K562 (cell line): ENCODE results near the gene EPB41L4B. TPM values are rescaled to one million over a fixed set of nuclear protein-coding genes. Genes with fewer than 3 reads are reported as not detected.

Source experiments
- ETV1 ChIP-seq: fragments of 450-650 bp; conservative IDR thresholded peaks from 2 replicates; pipeline ENCODE4 v1.6.1; 2016; ENCODE audit warnings: missing genetic modification characterization, control low read depth, low read depth, missing compliant biosample characterization
- HMGN3 ChIP-seq: IDR thresholded peaks from 2 replicates; pipeline ENCODE4 v1.6.1; 2011; ENCODE audit warnings: borderline replicate concordance, low read depth, mild to moderate bottlenecking, mixed read lengths, low read length; ENCODE audit not compliant: insufficient read length; ENCODE audit errors: extremely low read depth
- SMARCA5 ChIP-seq: fragments of 450-650 bp; IDR thresholded peaks from 2 replicates; pipeline ENCODE4 v1.6.1; 2016
- ZBTB7A ChIP-seq: IDR thresholded peaks from 2 replicates; pipeline ENCODE4 v1.6.1; 2011; ENCODE audit warnings: low read depth, mild to moderate bottlenecking, low read length, moderate library complexity, borderline replicate concordance; ENCODE audit not compliant: control insufficient read depth
- ZNF584 ChIP-seq: fragments of 200-800 bp; sonication (Bioruptor generic); IDR thresholded peaks from 2 replicates; pipeline ENCODE4 v1.6.1; 2016; ENCODE audit warnings: low read depth, mild to moderate bottlenecking, missing genetic modification characterization, missing compliant biosample characterization
- ZNF589 ChIP-seq: fragments of 200-800 bp; sonication (Bioruptor generic); IDR thresholded peaks from 2 replicates; pipeline ENCODE4 v1.6.1; 2016; ENCODE audit warnings: low read depth, missing genetic modification characterization, missing compliant biosample characterization
- polyA plus RNA-seq, 8 experiments: library from polyadenylated mRNA; depleted of rRNA in 4 of 8; stranded (reverse) in 5 of 8; unstranded in 3 of 8; fragments of >200 nt; fragmentation: Nextera tagmentation in 2 of 8; fragmentation: Illumina TruSeq in 1 of 8; extraction: Ambion mirVana in 2 of 8; extraction: Trizol in 1 of 8; gene quantifications; 2 replicates each; pipeline versions ENCODE4 v1.2.1 to v1.2.3, GENCODE V29; 2011 to 2014; ENCODE audit warnings: inconsistent platforms in 1 of 8, missing spikeins in 1 of 8
- total RNA-seq, 7 experiments: library from RNA; depleted of rRNA in 6 of 7; stranded (reverse); fragments of >200 nt in 6 of 7; fragmentation: Illumina TruSeq in 2 of 7; extraction: Trizol in 2 of 7; gene quantifications; 2 replicates each; pipeline versions ENCODE4 v1.2.1 to v1.2.3, GENCODE V29; 2011 to 2021; ENCODE audit warnings: low replicate concordance in 1 of 7
- TF ChIP-seq, protein P1 (sequence below): conservative IDR thresholded peaks from 2 replicates; pipeline ENCODE4 v1.6.1; 2011; ENCODE audit warnings: low read depth, mild to moderate bottlenecking, low read length; ENCODE audit not compliant: control insufficient read depth
- TF ChIP-seq, protein P2 (sequence below): fragments of 250-450 bp; sonication (Bioruptor Pico); IDR thresholded peaks from 2 replicates; pipeline ENCODE4 v1.4.0; 2020; ENCODE audit warnings: mild to moderate bottlenecking, moderate library complexity
- TF ChIP-seq, protein P3 (sequence below): fragments of 200-600 bp; sonication (generic); IDR thresholded peaks from one replicate; pipeline ENCODE4 v1.6.1; 2012; ENCODE audit warnings: mild to moderate bottlenecking, low read depth, low read length, inconsistent platforms

The EPB41L4B gene
- total and polyA plus RNA-seq, 9 of the 15 experiments (the other 6 are each of a cell fraction or from before 2014, with no cell fraction given) = 0.09 to 0.38 (median 0.21) TPM

DNA sequence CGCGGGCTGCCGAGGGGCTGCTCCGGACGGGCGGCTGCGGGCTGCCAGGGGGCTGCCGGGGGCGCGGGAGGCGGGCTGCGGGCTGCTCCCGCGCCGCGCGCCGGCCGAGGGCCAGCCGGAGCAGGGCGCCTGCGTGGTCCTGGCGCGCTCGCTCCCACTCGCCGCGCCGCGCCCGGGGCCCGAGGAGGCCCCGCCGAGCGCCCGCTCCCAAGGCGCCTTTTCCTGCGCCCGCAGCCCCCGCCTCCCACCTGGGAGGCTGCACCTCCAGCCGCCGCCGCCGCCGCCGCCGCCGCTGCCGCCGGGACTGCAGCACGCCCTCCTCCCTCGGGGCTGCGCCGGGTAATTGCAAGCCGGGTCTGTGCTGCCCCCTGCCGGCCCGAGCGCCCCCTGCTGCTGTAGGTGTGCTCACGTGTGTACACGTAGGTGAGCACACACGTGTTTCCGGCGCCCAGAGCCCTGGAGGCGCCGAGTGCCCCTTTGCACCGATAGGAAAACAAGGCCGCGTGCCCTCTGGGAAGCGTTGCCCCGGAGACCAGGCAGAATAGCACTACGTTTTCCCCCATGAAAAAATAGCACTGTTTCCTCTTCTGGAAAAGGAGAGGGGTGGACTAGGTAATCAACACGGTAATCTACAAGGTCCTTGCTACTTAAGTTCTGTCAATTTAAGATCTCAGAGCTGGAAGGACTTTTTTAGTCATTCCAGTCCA lies at the start of gene EPB41L4B (continued):
- TF ChIP-seq, protein P1, sequence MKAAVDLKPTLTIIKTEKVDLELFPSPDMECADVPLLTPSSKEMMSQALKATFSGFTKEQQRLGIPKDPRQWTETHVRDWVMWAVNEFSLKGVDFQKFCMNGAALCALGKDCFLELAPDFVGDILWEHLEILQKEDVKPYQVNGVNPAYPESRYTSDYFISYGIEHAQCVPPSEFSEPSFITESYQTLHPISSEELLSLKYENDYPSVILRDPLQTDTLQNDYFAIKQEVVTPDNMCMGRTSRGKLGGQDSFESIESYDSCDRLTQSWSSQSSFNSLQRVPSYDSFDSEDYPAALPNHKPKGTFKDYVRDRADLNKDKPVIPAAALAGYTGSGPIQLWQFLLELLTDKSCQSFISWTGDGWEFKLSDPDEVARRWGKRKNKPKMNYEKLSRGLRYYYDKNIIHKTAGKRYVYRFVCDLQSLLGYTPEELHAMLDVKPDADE = 0 out of 2 replicates have a peak, but pooled peaks have one; percentile 55
- TF ChIP-seq ZBTB7A = 0 out of 2 replicates have a peak, but pooled peaks have one; percentile 19
- no peak for TF ChIP-seq SMARCA5
- TF ChIP-seq ZNF589 = no peak
- TF ChIP-seq HMGN3 = no peak
- TF ChIP-seq, protein P2, sequence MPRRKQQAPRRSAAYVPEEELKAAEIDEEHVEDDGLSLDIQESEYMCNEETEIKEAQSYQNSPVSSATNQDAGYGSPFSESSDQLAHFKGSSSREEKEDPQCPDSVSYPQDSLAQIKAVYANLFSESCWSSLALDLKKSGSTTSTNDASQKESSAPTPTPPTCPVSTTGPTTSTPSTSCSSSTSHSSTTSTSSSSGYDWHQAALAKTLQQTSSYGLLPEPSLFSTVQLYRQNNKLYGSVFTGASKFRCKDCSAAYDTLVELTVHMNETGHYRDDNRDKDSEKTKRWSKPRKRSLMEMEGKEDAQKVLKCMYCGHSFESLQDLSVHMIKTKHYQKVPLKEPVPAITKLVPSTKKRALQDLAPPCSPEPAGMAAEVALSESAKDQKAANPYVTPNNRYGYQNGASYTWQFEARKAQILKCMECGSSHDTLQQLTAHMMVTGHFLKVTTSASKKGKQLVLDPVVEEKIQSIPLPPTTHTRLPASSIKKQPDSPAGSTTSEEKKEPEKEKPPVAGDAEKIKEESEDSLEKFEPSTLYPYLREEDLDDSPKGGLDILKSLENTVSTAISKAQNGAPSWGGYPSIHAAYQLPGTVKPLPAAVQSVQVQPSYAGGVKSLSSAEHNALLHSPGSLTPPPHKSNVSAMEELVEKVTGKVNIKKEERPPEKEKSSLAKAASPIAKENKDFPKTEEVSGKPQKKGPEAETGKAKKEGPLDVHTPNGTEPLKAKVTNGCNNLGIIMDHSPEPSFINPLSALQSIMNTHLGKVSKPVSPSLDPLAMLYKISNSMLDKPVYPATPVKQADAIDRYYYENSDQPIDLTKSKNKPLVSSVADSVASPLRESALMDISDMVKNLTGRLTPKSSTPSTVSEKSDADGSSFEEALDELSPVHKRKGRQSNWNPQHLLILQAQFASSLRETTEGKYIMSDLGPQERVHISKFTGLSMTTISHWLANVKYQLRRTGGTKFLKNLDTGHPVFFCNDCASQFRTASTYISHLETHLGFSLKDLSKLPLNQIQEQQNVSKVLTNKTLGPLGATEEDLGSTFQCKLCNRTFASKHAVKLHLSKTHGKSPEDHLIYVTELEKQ (CRISPR knock-in tag) = no peak
- peak; percentile 34; the same call in 1 of the 2 replicates for TF ChIP-seq ETV1 (tag)
- TF ChIP-seq, protein P3, sequence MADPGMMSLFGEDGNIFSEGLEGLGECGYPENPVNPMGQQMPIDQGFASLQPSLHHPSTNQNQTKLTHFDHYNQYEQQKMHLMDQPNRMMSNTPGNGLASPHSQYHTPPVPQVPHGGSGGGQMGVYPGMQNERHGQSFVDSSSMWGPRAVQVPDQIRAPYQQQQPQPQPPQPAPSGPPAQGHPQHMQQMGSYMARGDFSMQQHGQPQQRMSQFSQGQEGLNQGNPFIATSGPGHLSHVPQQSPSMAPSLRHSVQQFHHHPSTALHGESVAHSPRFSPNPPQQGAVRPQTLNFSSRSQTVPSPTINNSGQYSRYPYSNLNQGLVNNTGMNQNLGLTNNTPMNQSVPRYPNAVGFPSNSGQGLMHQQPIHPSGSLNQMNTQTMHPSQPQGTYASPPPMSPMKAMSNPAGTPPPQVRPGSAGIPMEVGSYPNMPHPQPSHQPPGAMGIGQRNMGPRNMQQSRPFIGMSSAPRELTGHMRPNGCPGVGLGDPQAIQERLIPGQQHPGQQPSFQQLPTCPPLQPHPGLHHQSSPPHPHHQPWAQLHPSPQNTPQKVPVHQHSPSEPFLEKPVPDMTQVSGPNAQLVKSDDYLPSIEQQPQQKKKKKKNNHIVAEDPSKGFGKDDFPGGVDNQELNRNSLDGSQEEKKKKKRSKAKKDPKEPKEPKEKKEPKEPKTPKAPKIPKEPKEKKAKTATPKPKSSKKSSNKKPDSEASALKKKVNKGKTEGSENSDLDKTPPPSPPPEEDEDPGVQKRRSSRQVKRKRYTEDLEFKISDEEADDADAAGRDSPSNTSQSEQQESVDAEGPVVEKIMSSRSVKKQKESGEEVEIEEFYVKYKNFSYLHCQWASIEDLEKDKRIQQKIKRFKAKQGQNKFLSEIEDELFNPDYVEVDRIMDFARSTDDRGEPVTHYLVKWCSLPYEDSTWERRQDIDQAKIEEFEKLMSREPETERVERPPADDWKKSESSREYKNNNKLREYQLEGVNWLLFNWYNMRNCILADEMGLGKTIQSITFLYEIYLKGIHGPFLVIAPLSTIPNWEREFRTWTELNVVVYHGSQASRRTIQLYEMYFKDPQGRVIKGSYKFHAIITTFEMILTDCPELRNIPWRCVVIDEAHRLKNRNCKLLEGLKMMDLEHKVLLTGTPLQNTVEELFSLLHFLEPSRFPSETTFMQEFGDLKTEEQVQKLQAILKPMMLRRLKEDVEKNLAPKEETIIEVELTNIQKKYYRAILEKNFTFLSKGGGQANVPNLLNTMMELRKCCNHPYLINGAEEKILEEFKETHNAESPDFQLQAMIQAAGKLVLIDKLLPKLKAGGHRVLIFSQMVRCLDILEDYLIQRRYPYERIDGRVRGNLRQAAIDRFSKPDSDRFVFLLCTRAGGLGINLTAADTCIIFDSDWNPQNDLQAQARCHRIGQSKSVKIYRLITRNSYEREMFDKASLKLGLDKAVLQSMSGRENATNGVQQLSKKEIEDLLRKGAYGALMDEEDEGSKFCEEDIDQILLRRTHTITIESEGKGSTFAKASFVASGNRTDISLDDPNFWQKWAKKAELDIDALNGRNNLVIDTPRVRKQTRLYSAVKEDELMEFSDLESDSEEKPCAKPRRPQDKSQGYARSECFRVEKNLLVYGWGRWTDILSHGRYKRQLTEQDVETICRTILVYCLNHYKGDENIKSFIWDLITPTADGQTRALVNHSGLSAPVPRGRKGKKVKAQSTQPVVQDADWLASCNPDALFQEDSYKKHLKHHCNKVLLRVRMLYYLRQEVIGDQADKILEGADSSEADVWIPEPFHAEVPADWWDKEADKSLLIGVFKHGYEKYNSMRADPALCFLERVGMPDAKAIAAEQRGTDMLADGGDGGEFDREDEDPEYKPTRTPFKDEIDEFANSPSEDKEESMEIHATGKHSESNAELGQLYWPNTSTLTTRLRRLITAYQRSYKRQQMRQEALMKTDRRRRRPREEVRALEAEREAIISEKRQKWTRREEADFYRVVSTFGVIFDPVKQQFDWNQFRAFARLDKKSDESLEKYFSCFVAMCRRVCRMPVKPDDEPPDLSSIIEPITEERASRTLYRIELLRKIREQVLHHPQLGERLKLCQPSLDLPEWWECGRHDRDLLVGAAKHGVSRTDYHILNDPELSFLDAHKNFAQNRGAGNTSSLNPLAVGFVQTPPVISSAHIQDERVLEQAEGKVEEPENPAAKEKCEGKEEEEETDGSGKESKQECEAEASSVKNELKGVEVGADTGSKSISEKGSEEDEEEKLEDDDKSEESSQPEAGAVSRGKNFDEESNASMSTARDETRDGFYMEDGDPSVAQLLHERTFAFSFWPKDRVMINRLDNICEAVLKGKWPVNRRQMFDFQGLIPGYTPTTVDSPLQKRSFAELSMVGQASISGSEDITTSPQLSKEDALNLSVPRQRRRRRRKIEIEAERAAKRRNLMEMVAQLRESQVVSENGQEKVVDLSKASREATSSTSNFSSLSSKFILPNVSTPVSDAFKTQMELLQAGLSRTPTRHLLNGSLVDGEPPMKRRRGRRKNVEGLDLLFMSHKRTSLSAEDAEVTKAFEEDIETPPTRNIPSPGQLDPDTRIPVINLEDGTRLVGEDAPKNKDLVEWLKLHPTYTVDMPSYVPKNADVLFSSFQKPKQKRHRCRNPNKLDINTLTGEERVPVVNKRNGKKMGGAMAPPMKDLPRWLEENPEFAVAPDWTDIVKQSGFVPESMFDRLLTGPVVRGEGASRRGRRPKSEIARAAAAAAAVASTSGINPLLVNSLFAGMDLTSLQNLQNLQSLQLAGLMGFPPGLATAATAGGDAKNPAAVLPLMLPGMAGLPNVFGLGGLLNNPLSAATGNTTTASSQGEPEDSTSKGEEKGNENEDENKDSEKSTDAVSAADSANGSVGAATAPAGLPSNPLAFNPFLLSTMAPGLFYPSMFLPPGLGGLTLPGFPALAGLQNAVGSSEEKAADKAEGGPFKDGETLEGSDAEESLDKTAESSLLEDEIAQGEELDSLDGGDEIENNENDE = no peak
- TF ChIP-seq ZNF584 (CRISPR knock-in tag) = no peak
